Renal cortical epithelial cell (primary cell): Measurements from ENCODE around the gene FUCA1. TPM values are rescaled to one million over a fixed set of nuclear protein-coding genes. Genes with fewer than 3 reads are reported as not detected.
A peak's percentile ranks its signal among the peaks of the same experiment; 100 is the strongest.
"Not testable (repeated sequence)": the region's sequence is repeated elsewhere in the genome, so short reads cannot be mapped to it uniquely, and the experiment has no call there.

Experiments used
- DNase-seq: peaks from one replicate; pipeline ENCODE4 v3.0.0-alpha.2; 2011; ENCODE audit warnings: low read depth
- total RNA-seq: library from RNA; depleted of rRNA; stranded (reverse); fragments of >200 nt; gene quantifications from 2 replicates; pipeline ENCODE4 v1.2.3, GENCODE V29; 2014

Gene FUCA1
- total RNA-seq, 1 donor from 2014 or later: 153 TPM

- DNase-seq: no peak
These were observed 27.9 kb upstream of the FUCA1 start for GRCh38 chr1:23895993-23896392.

DNA sequence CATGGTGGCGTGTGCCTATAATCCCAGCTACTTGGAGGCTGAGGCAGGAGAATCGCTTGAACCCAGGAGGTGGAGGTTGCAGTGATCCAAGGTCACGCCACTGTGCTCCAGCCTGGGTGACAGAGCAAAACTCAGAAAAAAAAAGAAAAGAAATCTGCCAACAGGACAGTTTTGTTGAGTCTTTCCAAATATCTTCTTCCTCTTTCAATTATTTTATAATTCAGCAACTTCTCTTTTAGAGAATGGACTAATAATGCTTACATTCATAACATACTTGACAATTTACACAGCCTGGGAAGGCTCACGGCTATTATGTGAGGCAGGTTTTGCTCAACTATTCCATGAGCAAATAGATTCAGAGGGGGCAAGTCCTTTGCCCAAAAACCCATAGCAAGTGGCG is 27.0 kb upstream of the FUCA1 start:
- DNase-seq: no peak

- DNase-seq: no peak
These were observed 21.0 kb upstream of the FUCA1 start for GRCh38 chr1:23889074-23889473.

DNA sequence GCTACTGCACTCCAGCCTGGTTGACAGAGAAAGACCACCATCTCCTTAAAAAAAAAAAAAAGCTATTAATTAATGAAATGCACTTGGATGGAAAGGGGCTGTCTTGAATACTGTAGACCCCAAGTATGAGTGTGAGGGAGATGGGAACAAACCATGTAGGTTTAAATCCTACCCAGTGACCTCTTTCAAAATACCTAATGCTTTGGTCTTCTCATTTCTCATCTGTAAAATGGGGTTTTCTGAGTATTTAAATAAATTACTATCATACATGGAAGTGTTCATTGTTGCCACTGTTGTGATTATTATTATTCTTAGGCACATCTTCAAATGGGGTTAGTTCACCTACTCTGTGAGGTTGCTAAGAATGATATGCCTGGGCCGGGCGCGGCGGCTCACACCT is 17.1 kb upstream of the FUCA1 start:
- DNase-seq: no peak

GRCh38 chr1:23882746-23883145 is 14.7 kb upstream of the FUCA1 start:
- no peak for DNase-seq

- no peak for DNase-seq
These were observed 11.7 kb upstream of the FUCA1 start for GRCh38 chr1:23879809-23880208.

DNA sequence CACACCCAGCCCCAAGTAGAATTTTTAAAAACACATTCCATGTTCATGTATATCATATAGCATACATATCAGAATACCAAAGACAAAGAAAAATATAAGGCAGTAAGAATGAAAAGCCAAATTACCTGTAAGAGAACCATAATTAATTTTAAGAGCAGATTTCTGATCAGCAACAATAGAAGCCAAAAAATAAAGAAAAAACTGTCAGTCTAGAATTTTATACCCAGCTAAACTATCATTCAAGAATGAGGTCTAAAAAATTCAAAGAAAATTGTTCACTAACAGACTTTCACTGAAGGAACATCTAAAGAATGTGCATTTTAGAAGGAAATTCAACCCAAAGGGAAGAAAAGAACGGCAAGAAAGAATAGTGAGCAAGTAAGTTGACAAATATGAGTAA is 10.6 kb upstream of the FUCA1 start:
- DNase-seq: no peak

DNA sequence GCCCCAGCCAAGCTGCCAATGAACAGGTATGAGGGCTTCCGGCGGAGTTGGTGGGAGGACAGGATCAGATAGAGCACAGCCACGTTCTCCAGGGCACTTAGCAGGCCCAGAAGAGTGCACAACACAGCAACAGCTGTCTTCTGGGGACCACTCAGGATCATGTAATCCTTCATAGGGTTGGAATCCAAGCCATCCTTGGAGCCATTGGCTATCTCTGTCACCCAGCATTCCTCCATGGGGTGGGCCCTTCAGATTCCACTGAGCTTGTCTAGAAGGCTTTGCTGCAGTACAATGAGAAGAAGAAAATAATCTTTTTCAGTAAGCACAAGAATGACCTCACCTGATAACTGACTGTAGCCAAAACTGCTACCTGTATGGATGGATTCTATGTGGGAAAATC is 7.3 kb upstream of the FUCA1 start:
- DNase-seq: no peak

- no peak for DNase-seq
These were observed 4.3 kb upstream of the FUCA1 start for GRCh38 chr1:23872421-23872820.

- DNase-seq: no peak
These were observed 961 bp upstream of the FUCA1 start for GRCh38 chr1:23869051-23869450.

- DNase-seq: peak; percentile 9
These were observed 497 bp upstream of the FUCA1 start for GRCh38 chr1:23868557-23869016.

DNA sequence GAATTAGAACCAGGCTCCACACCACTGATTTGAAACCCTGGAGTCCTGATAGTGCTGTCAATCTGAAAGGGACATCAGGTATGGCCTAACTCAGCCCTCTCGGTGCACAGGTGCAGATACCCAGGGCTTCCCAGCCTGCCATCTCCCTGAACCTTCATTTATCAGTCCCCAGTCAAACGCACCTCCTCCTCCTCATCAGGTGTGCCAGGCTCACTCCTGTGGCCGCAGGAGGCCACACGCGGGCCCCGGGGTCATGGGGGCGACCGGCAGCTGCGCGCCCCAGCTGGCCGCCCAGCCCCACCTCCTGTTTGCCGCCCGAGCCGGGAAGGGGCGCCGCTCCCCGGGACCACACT is 572 bp downstream of the FUCA1 start:
- DNase-seq: no peak

GRCh38 chr1:23865543-23865930 is 2.6 kb downstream of the FUCA1 start:
- peak; percentile 100 for DNase-seq

DNA sequence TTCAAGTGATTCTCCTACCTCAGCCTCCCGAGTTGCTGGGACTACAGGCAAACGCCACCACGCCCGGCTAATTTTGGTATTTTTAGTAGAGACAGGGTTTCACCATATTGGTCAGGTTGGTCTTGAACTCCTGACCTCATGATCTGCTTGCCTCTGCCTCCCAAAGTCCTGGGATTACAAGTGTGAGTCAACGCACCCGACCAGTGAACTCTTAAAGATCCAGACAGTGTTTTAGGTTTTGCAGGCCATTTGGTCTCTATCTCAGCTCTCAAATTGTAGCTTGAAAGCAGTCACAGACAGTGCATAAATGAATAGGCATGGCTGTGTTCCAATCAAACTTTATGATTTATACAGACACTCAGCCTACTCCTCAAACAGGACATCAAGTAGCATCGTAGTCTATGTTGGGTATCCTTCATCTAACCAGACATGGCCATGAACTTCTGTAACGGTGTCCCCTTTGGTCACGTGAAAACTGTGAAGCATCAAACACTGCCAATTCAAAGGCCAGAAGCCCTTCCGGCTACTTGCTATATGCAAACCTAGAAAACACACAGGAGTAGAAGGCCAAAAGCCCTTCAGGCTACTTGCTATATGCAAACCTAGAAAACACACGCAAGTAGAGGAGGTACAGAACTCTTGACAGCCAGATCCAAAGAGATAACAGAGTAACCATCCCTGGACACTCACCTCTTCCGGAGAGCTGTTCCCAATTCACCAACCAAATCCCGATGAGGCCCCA is 3.1 kb downstream of the FUCA1 start:
- DNase-seq: peak; percentile 53

GRCh38 chr1:23862640-23863039 is 5.5 kb downstream of the FUCA1 start:
- DNase-seq: no peak

- no peak for DNase-seq
These were observed 13.5 kb downstream of the FUCA1 start for GRCh38 chr1:23854568-23854967.

DNA sequence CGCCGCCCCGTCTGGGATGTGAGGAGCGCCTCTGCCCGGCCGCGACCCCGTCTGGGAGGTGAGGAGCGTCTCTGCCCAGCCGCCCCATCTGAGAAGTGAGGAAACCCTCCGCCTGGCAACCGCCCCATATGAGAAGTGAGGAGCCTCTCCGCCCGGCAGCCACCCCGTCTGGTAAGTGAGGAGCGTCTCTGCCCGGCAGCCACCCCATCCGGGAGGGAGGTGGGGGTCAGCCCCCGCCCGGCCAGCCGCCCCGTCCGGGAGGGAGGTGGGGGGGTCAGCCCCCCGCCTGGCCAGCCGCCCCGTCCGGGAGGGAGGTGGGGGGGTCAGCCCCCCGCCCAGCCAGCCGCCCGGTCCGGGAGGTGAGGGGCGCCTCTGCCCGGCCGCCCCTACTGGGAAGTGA is 15.0 kb downstream of the FUCA1 start:
- not testable (repeated sequence) for DNase-seq

- not testable (repeated sequence) for DNase-seq
These were observed 16.7 kb downstream of the FUCA1 start for GRCh38 chr1:23851406-23851805.

DNA sequence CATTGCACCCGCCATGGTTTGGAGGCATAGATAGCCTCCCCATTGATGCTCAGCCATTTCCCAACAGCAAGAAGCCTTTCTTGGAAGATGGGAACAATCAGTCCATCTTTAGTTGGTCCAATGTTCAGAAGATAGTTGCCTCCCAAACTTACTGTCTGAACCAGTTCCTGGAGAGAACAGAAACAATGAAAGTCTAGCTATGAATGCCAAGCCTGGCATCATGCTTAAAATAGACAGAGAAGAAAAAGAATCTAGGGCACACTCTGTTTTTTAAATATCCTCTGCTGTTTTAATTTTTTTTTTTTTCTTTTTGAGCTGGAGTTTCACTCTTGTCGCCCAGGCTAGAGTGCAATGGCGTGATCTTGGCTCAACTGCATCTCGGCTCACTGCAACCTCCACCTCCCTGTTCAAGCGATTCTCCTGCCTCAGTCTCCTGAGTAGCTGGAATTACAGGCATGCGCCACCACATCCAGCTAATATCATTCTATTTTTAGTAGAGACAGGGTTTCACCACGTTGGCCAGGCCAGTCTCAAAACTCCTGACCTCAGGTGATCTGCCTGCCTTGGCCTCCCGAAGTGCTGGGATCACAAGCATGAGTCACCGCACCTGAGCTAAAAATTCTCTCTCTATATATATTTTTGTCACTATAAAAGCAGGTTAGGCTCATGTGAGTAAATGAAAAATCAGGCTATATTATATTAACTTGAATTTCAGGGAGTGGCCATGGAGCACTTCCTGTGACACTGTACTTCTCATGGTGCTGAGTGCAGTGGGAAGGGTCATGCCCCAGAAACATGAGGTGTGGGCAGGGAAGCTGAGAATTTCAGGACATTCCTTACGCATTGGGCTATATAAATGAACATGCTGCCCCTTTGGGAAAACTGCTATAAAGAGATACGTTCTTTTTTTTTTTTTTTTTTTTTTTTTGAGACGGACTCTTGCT is 19.1 kb downstream of the FUCA1 start:
- DNase-seq: peak; percentile 7

- not testable (repeated sequence) for DNase-seq
These were observed 20.5 kb downstream of the FUCA1 start for GRCh38 chr1:23847482-23848095.

DNA sequence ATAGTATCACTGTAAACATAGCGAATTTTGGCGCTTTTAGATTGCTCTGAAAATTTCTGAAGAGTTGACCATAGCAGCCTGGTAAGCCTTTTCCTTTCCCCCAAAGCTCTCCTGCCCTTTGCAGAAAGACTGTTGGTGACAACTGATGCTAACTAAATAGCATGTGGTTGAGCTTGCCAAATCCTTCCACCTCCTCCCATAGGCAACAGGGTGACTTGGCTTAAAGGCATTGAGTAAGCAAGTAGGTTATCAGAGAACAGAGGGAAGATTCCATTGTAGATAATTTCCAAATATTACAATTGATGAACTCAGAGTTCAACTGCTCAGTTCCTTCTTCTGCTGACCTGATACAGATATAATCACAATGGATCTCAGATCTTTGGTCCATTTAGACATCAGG is 22.9 kb downstream of the FUCA1 start:
- no peak for DNase-seq

GRCh38 chr1:23843644-23844043 is 24.4 kb downstream of the FUCA1 start:
- DNase-seq: no peak
